AG08395 (cell line): ENCODE data around the gene ISOC2.
"Not testable (repeated sequence)": the region's sequence is repeated elsewhere in the genome, so short reads cannot be mapped to it uniquely, and the experiment has no call there.

Experiments used
- DNase-seq: peaks from one replicate; pipeline ENCODE4 v3.0.0; 2012; ENCODE audit warnings: mixed read lengths, low spot score

ISOC2 gene

GRCh38 chr19:55440411-55441105 lies 20.9 kb downstream of the ISOC2 start:
- no peak for DNase-seq

- DNase-seq = no peak
Measured at GRCh38 chr19:55439052-55439451, 22.4 kb downstream of the ISOC2 start.

GRCh38 chr19:55437410-55437809 lies 24.0 kb downstream of the ISOC2 start:
- peak; percentile 78 for DNase-seq

GRCh38 chr19:55436847-55437246 lies 24.6 kb downstream of the ISOC2 start:
- DNase-seq = no peak

- DNase-seq = no peak
Measured at GRCh38 chr19:55435020-55435419, 26.4 kb downstream of the ISOC2 start.

- no peak for DNase-seq
Measured at GRCh38 chr19:55434356-55434919, 27.0 kb downstream of the ISOC2 start.

GRCh38 chr19:55433292-55433691 lies 28.1 kb downstream of the ISOC2 start:
- DNase-seq = no peak

GRCh38 chr19:55432241-55432959 lies 29.0 kb downstream of the ISOC2 start:
- no peak for DNase-seq

- no peak for DNase-seq
Measured at GRCh38 chr19:55431183-55431582, 30.3 kb downstream of the ISOC2 start.

GRCh38 chr19:55426042-55426441 lies 35.4 kb downstream of the ISOC2 start:
- DNase-seq = no peak

- DNase-seq = no peak
Measured at GRCh38 chr19:55424518-55424917, 36.9 kb downstream of the ISOC2 start.

- no peak for DNase-seq
Measured at GRCh38 chr19:55423225-55424005, 38.0 kb downstream of the ISOC2 start.

GRCh38 chr19:55421281-55421680 lies 40.2 kb downstream of the ISOC2 start:
- not testable (repeated sequence) for DNase-seq

- no peak for DNase-seq
Measured at GRCh38 chr19:55419624-55420236, 41.7 kb downstream of the ISOC2 start.

GRCh38 chr19:55419103-55419502 lies 42.3 kb downstream of the ISOC2 start:
- no peak for DNase-seq

GRCh38 chr19:55418185-55418584 lies 43.3 kb downstream of the ISOC2 start:
- peak; percentile 90 for DNase-seq

- no peak for DNase-seq
Measured at GRCh38 chr19:55410168-55410567, 51.3 kb downstream of the ISOC2 start.

- DNase-seq = not testable (repeated sequence)
Measured at GRCh38 chr19:55409179-55409578, 52.3 kb downstream of the ISOC2 start.

GRCh38 chr19:55408533-55408872 lies 52.9 kb downstream of the ISOC2 start:
- no peak for DNase-seq

- peak; percentile 100 for DNase-seq
Measured at GRCh38 chr19:55407800-55408532, 53.5 kb downstream of the ISOC2 start.

GRCh38 chr19:55407550-55407799 lies 54.0 kb downstream of the ISOC2 start, which contains the start of gene UBE2S:
TSS of gene UBE2S (minus strand) at chr19:55407788. CDS start at chr19:55407589, 199 bp downstream.
- DNase-seq = not testable (repeated sequence)
